22Rv1 (cell line): ENCODE measurements around the gene KRT77.

Experiments
- CTCF ChIP-seq: fragments of 450-650 bp; IDR thresholded peaks from 2 replicates; pipeline ENCODE4 v1.5.1; 2017; ENCODE audit warnings: mild to moderate bottlenecking
- ZFX ChIP-seq: fragments of 450-650 bp; IDR thresholded peaks from 2 replicates; pipeline ENCODE4 v1.6.1; 2017; ENCODE audit warnings: antibody characterized with exemption, borderline replicate concordance

GRCh38 chr12:52742822-52743457, 39.6 kb upstream of the KRT77 start:
- no peak for TF ChIP-seq CTCF
- TF ChIP-seq ZFX: no peak
